HG02571 (cell line): ENCODE measurements around the gene EIF4G3.

Source experiments
- ATAC-seq: cut with Tn5 transposase; IDR thresholded peaks from one replicate; pipeline ENCODE4 v1.9.1; 2021; ENCODE audit warnings: mild to moderate bottlenecking, moderate library complexity; ENCODE audit not compliant: unreplicated experiment

The EIF4G3 gene

DNA sequence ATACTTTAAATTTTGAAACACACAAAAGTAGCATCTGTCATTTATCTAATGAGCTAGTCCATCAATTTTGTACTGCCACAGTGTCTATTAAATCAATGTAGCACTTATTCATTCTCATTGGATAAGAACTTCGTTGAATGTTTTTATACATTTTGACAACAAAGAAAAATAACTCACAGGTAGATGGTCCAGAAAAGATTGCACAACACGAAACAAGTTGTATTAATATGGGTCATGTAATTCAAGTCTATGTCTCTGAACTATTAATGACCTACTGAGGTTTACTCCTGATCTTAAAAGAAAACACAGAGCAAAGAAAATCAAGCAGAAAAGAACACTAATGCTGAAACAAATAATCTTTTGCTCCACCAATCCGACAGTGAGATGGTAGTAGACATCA lies 404.9 kb downstream of the EIF4G3 start:
- ATAC-seq, result no peak

DNA sequence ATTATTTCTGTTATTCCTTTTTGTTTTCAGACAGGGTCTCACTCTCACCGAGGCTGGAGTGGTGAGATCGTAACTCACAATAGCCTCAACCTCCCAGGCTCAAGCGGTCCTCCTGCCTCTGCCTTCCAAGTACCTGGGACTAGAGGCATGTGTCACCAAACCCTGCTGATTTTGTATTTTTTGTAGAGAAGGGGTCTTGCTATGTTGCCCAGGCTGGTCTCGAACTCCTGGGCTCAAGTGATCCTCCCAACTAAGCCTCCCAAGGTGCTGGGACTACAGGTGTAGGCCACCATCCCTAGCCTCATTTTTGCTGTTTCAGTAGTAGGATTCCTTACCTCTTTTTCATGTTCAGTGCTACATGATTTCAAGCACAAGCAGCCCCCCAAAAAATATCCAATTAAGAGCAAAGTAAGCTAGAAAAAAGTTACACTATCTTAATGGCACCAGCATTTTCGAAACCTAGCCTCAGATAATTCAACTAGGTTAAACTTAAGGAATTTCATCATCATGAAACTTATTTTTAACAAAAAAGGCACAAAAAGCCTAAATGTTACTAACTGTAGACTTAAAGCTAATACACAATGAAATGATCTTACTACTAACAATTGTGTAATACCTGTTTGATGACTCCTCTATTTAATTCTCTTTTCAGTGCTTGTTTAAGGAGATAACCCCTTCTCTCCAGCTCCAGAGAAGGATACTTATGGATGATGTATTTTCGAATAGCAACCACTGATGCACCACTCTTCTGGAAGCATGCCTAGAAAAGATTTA lies 406.2 kb downstream of the EIF4G3 start:
- ATAC-seq, result no peak

DNA sequence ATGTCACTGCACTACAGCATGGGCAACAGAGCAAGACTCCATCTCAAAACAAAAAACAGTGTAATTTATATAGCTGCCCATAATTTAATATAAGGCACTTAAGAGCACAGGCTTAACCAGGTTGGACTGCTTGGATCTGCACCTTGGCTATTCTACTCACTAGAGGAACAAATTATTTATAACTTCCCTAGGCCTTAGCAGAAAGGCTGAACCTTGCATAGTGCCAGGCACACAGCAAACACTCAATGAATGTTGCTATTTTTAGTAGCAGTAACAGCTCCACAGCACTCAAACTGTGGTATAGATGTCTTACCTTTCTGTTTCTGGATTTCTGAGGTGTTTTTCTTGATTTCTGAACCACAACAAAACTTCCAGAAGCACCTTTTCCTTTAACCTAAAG lies 409.4 kb downstream of the EIF4G3 start:
- ATAC-seq, result no peak

DNA sequence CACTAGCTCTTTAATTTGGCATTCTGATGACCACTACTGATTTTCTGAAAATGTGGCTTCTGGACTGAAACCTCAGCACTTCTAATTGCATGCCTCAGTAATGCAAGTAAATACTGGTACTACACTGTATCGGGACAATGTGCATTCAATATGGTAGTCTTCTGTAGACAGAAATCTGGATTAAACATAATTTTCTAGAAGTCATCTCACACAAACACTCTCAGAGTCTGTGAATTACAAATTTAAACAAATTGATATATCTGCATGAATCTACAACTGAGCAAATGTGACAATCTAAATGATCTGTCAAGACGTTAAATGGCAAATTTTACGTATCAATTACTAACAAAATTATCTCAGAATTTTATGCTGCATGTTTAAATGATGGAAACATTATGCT lies 413.3 kb downstream of the EIF4G3 start:
- no peak for ATAC-seq

GRCh38 chr1:20760322-20760721 lies 416.4 kb downstream of the EIF4G3 start:
- no peak for ATAC-seq
